Adrenal gland (tissue), 12 donors: ENCODE data around the gene PLCB1. TPM values are rescaled to one million over a fixed set of nuclear protein-coding genes. Genes with fewer than 3 reads are reported as not detected.

Experiments
- DNase-seq, 7 donors: peaks; one replicate each; pipeline ENCODE4 v3.0.0-alpha.2; 2019 to 2020
- H3K27ac ChIP-seq, 5 donors: fragments of 200-600 bp; sonication (generic) in 4 of 5; 1 replicate in 3 of 5; 2 replicates in 2 of 5; pipeline versions ENCODE4 v1.5.1 to v1.8.0; 2016 to 2020; ENCODE audit warnings: mild to moderate bottlenecking in 1 of 5
- H3K27me3 ChIP-seq: fragments of 200-600 bp; 2 replicates; pipeline ENCODE4 v1.8.0; 2021
- H3K36me3 ChIP-seq, 2 donors: fragments of 200-600 bp; replicated peaks in 1 of 2; 1 replicate in 1 of 2; 2 replicates in 1 of 2; pipeline versions ENCODE4 v1.5.1 to v1.8.0; 2018 to 2022
- H3K4me1 ChIP-seq, 2 donors: fragments of 200-600 bp; replicated peaks in 1 of 2; 1 replicate in 1 of 2; 2 replicates in 1 of 2; pipeline versions ENCODE4 v1.5.1 to v1.8.0; 2018 to 2021
- H3K4me3 ChIP-seq, 4 donors: fragments of 200-600 bp; sonication (generic) in 3 of 4; one replicate each; pipeline ENCODE4 v1.5.1; 2016 to 2018
- H3K9me3 ChIP-seq, 3 donors: fragments of 200-600 bp; sonication (generic) in 1 of 3; replicated peaks in 1 of 3; 1 replicate in 2 of 3; 2 replicates in 1 of 3; pipeline versions ENCODE4 v1.5.1 to v1.8.0; 2016 to 2021
- CTCF ChIP-seq, 6 experiments: fragments of 450-650 bp in 4 of 6; fragments of 200-600 bp in 2 of 6; sonication (generic) in 1 of 6; IDR thresholded peaks; 1 replicate in 5 of 6; 2 replicates in 1 of 6; pipeline versions ENCODE4 v1.5.1 to v1.8.0; 2016 to 2021; ENCODE audit warnings: antibody characterized with exemption in 6 of 6, mild to moderate bottlenecking in 2 of 6, moderate library complexity in 1 of 6
- POLR2A ChIP-seq, 2 donors: fragments of 450-650 bp; IDR thresholded peaks; one replicate each; pipeline ENCODE4 v1.6.1; 2017; ENCODE audit warnings: antibody characterized with exemption in 2 of 2, mild to moderate bottlenecking in 2 of 2, moderate library complexity in 1 of 2
- WGBS, 4 donors: extraction: QIAGEN DNeasy Blood & Tissue Kit in 2 of 4; methylation state at CpG; one replicate each; pipeline versions ENCODE4 v1.1.5 to v1.1.7; 2013 to 2017; 5-methylcytosine and 5-hydroxymethylcytosine counted together
- intact Hi-C, 2 donors: fragments of 100-400 bp; cut with DNase I; formaldehyde crosslinking; loops; one replicate each; pipeline versions ENCODE4 v1.14.1 to v1.15.0; 2022 to 2023
- polyA plus RNA-seq, 3 donors: library from polyadenylated mRNA; stranded (reverse); fragments of 200-250 nt in 2 of 3; fragments of 350-450 nt in 1 of 3; fragmentation: Illumina TruSeq in 1 of 3; extraction: RNeasy Lipid Tissue Mini Kit (QIAGEN cat#74804) in 1 of 3; gene quantifications; one replicate each; pipeline ENCODE4 v1.2.3, GENCODE V29; 2013 to 2014
- total RNA-seq, 9 donors: library from RNA; depleted of rRNA in 4 of 9; stranded (reverse); fragments of >200 nt in 4 of 9; fragments of 120-200 nt in 1 of 9; fragmentation: NEBNext Ultra II Directional in 1 of 9; extraction: Animal tissue kit (Norgen Biotek cat#: 25700) in 1 of 9; gene quantifications; one replicate each; pipeline versions ENCODE4 v1.1.0 to v1.2.4, GENCODE V29; 2013 to 2023
- donor health status: healthy with polysubstance abuse.
- donor health status: Bipolar disorder and iron deficiency.
- donor health status: DM: yes; HTN: yes; CAD: no.
- donor health status: DM: no; HTN: no; CAD: no.
- donor health status: DM: no; HTN: no; CAD: no.
- donor health status: DM: yes; HTN: yes; CAD: no.

The PLCB1 gene
- total and polyA plus RNA-seq, 12 donors, result 7.7 to 56.6 (median 27.9) TPM

GRCh38 chr20:8749986-8750385, 617.9 kb downstream of the PLCB1 start:
- Histone ChIP-seq H3K9me3 (no peaks in the 10 kb centered on the region), H3K4me3 (no peak overlapping the region), H3K27me3 (no peaks in the 10 kb centered on the region), H3K36me3 (no peaks in the 10 kb centered on the region), H3K27ac (no peak overlapping the region), H3K4me1 (no peaks in the 10 kb centered on the region)
- TF ChIP-seq CTCF (IDR thresholded peaks at IDR 0.05), result no peak
- 89 to 100% (median 91%) methylated on average over 1 of the region's 1 CpG for WGBS, 4 donors
- intact Hi-C loops, result no loop called here
- no peak for DNase-seq

GRCh38 chr20:8755340-8756118, 623.5 kb downstream of the PLCB1 start:
- Histone ChIP-seq H3K4me3 (no peak overlapping the region), H3K4me1 (peaks cover 4 to 6% of the 10 kb centered on the region in 2 donors), H3K27ac (peak overlapping the region in 1 of 5 donors; percentile 20), H3K36me3 (no peaks in the 10 kb centered on the region), H3K27me3 (no peaks in the 10 kb centered on the region), H3K9me3 (no peaks in the 10 kb centered on the region)
- intact Hi-C loops, result no loop called here
- no peak for TF ChIP-seq POLR2A (IDR thresholded peaks at IDR 0.05)
- no peak for TF ChIP-seq CTCF (IDR thresholded peaks at IDR 0.05)
- DNase-seq, result peak in 1 of 7 donors; percentile 11
- WGBS, 4 donors, result 70 to 77% (median 73%) methylated on average over 3 of the region's 3 CpGs

- peaks cover 4 to 6% of the 10 kb centered on the region in 2 donors for H3K4me1 ChIP-seq
- no peak overlapping the region for H3K4me3 ChIP-seq
- 40 to 55% (median 43%) methylated on average over 2 of the region's 2 CpGs for WGBS, 4 donors
- TF ChIP-seq CTCF (IDR thresholded peaks at IDR 0.05) (no peak), POLR2A (IDR thresholded peaks at IDR 0.05) (peak in 1 of 2 donors; percentile 13)
- no peaks in the 10 kb centered on the region for H3K27me3 ChIP-seq
- peak overlapping the region in 3 of 5 donors; percentile 23 to 65 (median 50) for H3K27ac ChIP-seq
- no peaks in the 10 kb centered on the region for H3K9me3 ChIP-seq
- intact Hi-C loops, result no loop called here
- H3K36me3 ChIP-seq, result no peaks in the 10 kb centered on the region
- peak; percentile 73 to 88 (median 83) for DNase-seq
These were observed 624.3 kb downstream of the PLCB1 start for GRCh38 chr20:8756410-8756809.

GRCh38 chr20:8757146-8757545, 625.1 kb downstream of the PLCB1 start:
- intact Hi-C loops, result no loop called here
- Histone ChIP-seq H3K9me3 (no peaks in the 10 kb centered on the region), H3K4me3 (no peak overlapping the region), H3K27me3 (no peaks in the 10 kb centered on the region), H3K27ac (peak overlapping the region in 3 of 5 donors; percentile 23 to 65 (median 50)), H3K4me1 (peaks cover 4 to 6% of the 10 kb centered on the region in 2 donors), H3K36me3 (no peaks in the 10 kb centered on the region)
- 52 to 65% (median 62%) methylated on average over 4 of the region's 4 CpGs for WGBS, 4 donors
- DNase-seq, result peak in 2 of 7 donors; percentile 10 to 36
- TF ChIP-seq POLR2A (IDR thresholded peaks at IDR 0.05) (no peak), CTCF (IDR thresholded peaks at IDR 0.05) (no peak)
